GM18907 (cell line): ENCODE measurements around the gene PLCL2.
"Not testable (repeated sequence)": the region's sequence is repeated elsewhere in the genome, so short reads cannot be mapped to it uniquely, and the experiment has no call there.

Source experiments
- ATAC-seq: cut with Tn5 transposase; IDR thresholded peaks from one replicate; pipeline ENCODE4 v1.9.1; 2021; ENCODE audit warnings: mild to moderate bottlenecking, moderate library complexity; ENCODE audit not compliant: unreplicated experiment

Gene PLCL2

DNA sequence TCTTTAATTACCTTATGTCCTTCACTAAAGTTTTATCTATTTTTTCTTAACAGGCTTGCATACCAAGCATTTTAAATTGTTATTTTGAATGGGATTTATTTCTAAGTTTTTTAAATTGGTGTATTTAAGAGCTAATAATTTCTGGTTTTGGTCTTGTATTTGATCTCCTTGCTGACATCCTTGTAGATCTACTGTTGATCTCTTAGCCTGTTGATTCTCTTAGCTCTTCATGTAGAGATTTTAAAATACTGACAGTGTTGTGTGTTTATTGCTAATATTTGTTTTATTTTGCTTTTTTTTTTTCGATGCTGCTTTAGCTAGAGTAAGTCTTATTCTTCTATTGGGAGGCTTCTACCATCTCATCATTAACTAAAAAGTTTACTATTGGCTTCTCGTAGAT, 65.5 kb downstream of the PLCL2 start:
- no peak for ATAC-seq

DNA sequence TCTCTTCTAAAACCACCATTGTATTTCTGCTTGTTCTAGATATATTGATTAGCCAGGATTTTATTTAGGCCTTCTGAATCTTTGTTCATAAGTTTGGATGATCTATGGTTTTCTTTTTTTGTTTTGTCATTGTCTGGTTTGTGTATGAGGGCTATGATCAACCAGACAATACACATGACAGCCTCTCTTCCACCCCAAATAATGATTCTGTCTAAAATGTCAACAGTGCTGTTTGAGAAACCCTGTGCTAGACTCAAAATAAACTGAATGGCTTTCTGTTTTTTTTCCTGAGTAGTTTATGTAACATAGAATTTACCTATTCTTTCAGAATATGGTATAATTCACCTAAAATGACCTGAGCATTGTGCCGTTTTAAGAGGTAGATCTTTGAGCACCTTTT, 66.1 kb downstream of the PLCL2 start:
- no peak for ATAC-seq

DNA sequence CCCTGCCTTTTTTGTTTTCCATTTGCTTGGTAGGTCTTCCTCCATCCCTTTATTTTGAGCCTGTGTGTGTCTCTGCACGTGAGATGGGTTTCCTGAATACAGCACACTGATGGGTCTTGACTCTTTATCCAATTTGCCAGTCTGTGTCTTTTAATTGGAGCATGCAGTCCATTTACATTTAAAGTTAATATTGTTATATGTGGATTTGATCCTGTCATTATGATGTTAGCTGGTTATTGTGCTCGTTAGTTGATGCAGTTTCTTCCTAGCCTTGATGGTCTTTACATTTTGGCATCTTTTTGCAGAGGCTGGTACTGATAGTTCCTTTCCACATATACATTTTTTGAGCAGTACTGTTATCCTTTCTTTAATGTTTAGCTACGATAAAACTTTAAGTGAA, 73.1 kb downstream of the PLCL2 start:
- not testable (repeated sequence) for ATAC-seq

DNA sequence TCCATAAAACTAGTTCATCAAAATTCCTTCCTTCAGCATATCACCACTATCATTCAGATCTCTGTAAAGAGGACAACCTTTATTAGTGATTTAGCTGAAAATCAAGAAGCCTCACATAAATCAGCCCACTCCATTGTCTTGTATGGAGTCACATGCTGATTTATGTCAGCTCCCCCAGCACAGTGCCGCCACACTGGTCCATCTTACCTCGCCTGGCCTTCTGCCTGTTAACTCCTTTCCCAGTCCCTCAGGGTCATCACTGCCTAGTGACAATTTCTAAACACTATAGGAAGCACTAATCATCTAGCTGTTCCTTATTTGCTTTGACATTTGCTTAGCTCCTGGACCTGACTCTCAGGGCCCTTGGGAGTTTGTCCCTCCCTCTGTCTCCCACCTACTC, 75.4 kb downstream of the PLCL2 start:
- ATAC-seq = no peak

DNA sequence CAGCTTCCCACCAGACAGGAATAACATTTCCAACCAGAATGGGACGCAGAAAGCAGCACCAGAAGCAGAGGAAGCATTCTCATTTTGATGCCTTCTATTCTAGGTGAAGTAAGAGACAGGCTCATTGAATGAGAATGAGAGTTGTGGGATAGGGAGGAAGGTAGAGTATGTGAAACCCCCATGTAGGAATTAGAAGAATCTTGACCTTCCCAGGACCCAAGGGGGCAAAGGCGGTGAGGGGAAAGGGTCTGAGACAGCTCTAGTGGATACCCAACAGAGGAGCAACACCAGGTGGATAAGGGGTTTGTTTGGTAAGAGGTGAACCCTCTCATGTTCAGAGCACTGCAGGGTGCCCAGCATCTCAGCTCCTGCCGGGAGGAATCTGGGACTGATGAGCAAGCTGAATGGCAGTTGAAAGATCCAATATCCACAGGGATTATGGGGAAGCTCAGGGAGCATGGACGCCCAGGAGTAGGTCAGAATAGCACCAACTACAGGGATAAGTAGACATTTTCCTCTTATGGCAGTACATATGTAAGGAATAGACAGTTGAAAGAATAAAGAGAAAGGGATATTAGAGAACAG, 77.0 kb downstream of the PLCL2 start:
- no peak for ATAC-seq

DNA sequence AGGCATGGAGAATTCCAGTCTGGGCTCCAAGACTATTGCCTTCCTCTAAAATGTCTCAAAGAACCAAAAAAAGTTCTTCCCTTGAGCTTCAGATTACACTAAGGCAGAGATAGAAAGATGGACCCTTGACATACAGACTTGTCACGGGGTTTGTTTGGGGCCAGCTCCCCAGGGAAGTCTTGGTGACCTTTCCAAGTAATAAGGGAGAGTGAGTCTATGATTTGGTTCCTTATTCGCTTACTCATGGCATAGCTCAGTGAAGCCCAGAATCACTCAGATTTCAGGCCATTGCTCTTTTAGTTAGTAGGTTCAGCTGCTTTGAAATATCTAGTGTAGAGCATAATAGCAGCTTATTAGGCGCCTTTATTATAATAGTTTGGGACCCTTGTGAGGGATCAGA, 90.3 kb downstream of the PLCL2 start:
- no peak for ATAC-seq

DNA sequence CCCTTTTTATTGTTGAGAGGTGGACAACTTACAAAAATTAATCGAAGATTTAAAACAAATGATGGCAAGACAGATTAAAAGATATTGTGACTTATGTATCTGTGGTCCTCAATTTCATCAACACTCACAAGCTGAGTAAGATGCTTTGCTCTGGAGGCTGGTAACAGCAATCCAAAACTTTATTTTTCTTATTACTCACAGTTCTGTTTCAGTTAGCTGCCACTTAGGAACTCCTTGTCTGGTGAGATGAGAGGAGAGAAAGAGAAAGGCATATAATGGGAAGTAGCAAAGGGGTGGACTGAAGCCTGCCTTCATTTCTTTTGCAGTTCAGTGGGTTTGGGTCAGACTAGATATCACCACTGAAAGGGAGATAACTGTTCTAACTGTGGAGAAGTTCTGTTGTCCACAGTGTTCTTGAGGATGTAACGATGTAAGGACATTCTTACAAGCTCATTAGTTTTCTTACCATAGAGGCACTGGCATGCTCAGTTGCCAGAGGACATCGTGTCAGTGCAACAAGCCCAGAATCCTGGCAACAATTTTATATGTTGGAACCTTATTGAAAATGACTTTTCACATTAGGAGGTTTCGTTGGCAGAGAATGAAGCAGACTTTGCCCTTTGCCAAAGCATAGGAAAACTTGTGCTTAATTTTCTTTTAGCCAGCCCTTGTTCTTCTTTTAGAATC, 93.6 kb downstream of the PLCL2 start:
- no peak for ATAC-seq

DNA sequence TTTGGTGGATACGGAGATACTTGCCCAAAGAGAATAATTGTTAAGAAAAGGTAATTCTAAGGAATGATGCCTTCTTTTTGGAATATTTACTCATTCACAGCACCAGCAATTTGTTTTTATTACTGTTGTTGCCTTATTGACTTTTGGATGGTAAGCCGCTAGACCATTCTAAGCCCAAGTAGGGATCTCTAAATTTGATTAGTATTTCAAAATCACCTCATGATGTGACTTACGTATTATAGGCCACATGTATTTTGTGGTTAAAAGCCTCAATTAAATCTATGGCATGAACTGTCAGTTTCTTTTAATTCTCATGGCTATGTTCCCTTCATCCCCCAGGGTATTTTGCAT, 94.1 kb downstream of the PLCL2 start:
- ATAC-seq = no peak

DNA sequence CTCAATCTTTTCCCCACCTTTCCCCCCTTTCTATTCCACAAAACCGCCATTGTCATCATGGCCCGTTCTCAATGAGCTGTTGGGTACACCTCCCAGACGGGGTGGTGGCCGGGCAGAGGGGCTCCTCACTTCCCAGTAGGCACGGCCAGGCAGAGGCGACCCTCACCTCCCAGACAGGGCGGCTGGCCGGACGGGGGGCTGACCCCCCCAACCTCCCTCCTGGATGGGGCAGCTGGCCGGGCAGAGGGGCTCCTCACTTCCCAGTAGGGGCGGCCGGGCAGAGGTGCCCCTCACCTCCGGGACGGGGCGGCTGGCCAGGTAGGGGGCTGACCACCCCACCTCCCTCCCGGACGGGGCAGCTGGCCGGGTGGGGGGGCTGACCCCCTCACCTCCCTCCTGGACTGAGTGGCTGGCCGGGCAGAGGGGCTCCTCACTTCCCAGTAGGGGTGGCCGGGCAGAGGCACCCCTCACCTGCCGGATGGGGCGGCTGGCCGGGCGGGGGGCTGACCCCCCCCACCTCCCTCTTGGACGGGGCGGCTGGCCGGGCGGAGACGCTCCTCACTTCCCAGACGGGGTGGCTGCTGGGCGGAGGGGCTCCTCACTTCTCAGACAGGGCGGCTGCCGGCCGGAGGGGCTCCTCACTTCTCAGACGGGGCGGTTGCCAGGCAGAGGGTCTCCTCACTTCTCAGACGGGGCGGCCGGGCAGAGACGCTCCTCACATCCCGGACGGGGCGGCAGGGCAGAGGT, 95.2 kb downstream of the PLCL2 start:
- not testable (repeated sequence) for ATAC-seq

DNA sequence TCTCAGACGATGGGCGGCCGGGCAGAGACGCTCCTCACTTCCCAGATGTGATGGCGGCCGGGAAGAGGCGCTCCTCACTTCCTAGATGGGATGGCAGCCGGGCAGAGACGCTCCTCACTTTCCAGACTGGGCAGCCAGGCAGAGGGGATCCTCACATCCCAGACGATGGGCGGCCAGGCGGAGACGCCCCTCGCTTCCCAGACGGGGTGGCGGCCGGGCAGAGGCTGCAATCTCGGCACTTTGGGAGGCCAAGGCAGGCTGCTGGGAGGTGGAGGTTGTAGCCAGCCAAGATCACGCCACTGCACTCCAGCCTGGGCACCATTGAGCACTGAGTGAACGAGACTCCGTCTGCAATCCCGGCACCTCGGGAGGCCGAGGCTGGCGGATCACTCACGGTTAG, 95.8 kb downstream of the PLCL2 start:
- ATAC-seq = not testable (repeated sequence)

DNA sequence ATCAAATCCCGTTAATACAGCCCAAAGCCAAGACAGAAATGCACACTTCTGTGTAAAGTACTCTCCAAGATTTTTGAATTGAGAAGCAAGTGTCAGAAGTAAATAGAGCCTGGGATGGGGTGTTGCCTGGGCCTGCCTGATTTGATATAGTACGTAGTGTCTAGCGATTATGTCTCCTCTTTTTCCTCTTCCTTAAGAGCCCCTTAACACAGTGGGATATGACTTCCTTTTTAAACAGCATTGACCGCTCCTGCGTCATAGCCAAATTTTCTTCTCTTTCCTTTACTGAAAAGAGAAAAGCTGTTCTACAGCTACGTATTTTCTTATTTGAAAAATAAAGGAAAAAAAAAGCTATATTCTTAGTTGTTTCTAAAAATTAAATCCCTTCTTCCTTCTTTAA, 97.7 kb downstream of the PLCL2 start:
- ATAC-seq = no peak

DNA sequence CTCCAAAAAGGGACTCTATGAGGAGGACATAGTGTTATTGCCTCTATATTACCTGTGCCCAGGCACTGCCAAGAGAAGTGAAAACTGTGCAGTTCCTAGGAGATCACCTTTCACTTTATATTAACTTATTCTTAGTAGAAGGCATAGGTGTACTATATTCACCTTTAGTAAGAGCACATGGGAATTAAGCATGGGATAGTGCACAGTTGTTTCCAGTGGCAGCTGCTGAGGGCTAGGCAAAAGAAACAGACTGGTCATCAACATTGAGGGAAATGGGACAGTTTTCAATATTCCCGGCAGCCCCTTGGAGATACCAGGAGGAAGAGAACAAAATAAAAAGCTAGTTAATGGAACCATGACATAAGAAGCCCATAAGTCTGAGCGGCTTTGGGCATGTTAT, 100.9 kb downstream of the PLCL2 start:
- ATAC-seq = no peak

DNA sequence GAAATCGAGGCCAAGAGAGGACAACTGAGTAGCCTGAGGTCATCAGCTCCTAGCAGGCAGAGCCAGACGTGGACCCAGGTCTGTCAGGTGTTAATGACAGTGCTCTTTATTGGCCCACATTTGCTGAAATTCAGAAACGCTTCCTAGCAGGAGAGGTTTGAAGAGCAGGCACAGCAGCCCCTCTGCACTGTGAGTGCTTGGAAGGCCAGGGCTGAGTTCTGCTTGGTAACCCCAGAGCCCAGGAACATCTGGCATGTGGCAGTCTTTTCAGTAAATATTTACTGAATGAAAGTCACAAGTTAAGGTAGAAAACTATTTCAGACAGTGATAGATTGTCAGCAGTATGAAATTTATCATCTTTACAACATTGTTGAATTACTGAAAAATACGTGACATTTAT, 102.4 kb downstream of the PLCL2 start:
- ATAC-seq = no peak

DNA sequence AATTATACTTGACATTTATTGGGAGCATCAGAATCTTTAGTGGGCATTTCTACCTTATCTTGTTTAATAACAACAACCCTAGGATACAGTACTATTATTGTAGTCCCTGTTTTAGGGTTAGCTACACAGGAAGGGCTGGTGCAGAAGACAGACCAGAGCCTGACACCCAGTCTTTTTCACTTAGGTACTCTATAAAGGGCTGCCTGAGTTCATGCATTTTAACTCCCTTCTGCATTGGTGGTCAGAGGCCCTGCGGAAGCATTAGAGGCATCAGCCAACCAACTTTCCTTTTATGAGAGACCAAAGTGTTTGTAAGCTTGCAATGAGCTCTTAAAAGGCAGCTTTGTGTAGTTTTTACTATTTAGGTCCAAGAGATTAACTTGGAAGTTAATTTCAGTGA, 105.4 kb downstream of the PLCL2 start:
- ATAC-seq = no peak

DNA sequence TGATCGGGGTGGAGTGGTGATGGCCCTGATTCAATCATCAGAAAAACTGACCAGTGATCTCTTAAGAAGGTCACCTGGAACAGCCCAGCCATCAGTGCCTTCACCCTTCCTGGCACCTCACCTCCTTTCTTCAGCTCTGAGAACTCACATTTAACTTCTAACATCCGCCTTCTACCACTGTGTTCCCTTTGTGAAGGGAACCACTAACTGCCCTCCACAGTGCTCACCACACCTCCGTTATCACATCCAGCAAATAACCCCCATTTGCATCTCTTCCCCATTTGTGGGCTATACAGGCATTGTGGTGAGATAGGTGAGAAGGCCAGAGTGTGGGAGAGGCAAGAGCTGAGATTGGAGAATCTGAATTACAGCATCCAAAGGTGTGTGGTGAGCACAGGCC, 107.4 kb downstream of the PLCL2 start:
- no peak for ATAC-seq

DNA sequence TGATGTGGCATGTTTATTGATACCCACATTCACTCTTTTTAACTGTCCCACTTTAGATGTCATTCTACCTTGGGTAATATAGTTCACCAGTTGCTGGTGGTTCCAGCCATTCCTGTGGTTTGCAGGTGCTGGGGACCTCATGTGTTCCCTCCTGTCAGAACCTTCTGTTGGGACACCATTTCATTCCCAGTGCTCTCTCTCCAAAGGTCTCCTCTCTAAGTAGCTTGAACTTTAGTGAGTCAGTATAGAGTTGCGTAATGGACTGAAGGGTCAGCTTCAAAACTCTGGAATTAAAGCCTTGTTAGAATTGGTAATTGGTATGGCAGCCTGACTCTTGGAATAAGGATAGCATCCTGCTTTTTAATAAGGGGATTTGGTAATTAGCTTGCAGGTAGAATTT, 108.5 kb downstream of the PLCL2 start:
- no peak for ATAC-seq

DNA sequence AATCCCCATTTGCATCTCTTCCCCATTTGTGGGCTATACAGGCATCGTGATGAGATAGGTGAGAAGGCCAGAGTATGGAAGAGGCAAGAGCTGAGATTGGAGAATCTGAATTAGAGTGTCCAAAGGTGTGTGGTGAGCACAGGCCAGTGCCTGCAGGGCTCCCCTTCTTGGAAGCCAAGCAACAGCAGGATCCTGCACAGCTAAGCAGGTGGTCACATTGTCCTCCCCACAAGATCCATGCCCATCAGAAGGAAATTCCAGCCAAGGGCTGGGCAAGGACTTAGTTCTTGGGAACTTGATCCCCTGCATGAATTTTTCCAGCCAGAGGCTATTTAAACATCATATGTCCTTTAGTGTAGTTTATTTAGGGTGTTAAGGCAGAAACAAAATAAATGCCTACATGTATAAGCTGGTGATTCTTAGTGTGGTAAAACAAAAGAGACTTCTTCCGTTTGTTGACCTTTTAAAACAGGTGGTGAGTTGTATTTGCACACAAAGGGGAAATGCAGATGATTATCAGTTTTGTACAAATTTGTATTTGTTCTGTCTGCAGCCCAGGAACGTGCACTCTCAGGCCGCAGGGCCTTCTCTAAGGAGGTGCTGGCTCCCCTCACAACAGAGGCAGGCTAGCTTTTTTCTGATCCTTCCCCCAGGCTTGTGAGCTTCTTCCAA, 110.2 kb downstream of the PLCL2 start:
- no peak for ATAC-seq

DNA sequence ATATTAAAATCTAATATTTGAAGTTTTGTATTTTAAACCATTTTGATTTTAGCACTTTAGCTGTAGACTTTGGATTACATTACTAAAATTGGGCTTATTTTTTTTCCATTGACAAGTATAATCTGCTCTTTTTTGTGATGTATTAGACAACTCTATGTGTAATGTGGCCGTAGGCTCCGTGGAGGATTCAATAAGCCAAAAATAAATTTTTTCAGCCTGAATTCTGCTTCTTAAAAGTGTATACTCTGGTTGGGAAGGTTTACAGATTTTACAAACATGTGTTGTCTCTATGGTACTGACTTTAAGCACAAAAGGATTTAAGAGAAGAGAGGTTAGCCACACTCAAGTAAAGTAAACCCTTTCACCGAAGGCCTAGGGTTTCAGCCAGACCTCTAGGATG, 110.8 kb downstream of the PLCL2 start:
- no peak for ATAC-seq

DNA sequence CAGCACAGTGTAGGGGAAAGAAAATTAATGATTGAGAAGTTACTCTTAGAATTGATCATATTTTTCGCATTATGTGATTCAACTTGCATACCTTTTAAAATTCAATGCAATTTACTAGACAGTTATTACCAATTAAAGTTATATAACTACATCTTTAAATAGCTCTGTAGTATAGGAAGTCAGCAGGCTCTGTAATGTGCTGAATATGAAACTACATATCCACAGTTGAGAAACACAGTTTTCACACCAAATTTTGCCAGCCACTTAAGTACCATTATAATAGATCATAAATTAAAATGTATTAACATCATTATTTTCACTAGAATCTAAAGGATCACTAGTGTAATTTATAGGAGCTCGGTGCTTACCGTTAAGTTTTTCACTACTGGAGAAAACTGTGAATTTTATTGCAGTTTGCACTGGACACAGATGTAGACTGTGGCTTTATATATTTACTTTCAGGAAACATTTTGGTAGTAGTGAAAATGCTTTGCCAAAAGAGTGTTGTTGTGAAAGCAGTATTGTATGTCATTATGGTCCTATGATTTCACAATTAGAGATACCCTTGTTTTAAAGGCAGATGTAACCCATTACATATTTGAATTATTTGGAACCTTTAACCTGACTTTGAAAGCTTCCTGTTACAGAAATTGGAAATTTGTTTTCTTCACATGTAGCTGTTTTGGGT, 113.6 kb downstream of the PLCL2 start:
- no peak for ATAC-seq

DNA sequence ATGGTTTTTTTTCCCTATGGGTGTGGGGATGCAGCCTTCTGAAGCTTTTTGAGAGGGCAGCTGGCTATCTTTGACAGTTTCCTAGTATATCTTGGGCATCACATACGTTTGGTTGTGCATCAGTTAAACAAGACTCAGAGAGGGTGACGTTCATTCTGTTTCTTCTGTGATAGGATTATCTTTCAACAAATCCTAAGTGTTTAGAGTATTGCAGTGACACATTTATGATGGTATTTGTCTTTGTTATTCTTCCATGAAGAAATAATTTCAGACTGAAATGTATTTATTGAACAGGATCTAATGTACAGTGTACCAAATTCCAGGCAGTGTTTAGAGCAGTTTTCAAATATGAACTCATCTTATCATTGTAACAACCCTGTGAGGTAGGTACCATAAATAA, 114.4 kb downstream of the PLCL2 start:
- ATAC-seq = no peak

DNA sequence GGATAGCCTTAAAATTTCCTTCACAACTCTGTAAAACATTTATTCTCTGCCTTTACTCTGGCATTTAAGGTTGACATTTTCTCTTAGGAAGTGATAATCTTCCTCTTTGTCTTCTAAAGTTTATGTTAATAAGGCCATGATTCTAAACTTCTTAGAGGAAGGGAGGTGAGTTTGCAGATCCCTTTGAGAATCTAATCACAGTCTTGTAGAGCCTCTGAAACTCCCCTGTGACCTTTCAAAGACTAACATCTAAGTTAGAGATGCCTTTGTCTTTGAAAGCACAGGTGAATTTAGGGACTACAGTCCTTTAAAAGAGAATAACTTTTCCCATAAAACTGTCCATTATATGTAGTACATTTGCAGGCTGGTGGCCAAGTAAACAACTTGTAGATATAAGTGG, 115.1 kb downstream of the PLCL2 start:
- no peak for ATAC-seq
